ENCODE data around the gene CTAG1A.
"Not testable (repeated sequence)": the region's sequence is repeated elsewhere in the genome, so short reads cannot be mapped to it uniquely, and the experiment has no call there.

Gene CTAG1A

GRCh38 chrX:154620767-154621414, 36.0 kb downstream of the CTAG1A start:
- not testable (repeated sequence) for DNase-seq

GRCh38 chrX:154628960-154629359, 44.0 kb downstream of the CTAG1A start:
- DNase-seq, result not testable (repeated sequence)

DNA sequence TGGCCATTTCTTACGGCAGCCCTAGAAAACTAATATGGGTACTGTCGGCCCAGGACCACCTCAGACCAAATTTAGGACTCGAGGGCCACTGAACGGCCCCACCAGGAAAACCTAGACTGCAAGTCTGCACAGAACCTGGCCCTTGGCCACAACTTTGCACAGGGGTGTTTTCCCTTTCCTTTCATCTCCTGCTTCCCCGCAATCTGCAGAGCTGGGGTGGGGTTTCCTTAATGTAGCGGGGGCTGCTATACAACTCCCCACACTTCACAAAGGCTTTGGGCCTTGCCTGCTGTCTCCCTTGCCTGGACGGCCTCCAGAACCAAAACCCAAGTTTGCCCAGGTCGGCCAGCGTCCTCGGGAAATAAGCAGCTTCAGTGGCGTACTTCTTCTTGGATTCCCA, 46.0 kb downstream of the CTAG1A start:
- DNase-seq, result not testable (repeated sequence)

GRCh38 chrX:154633661-154634060, 48.7 kb downstream of the CTAG1A start:
- DNase-seq, result not testable (repeated sequence)

All from activated CD4-positive, alpha-beta T cell treated with anti-CD3 and anti-CD28 coated beads, Interleukin-2, amount 50 U/mL, for 16 hours (primary cell).